GM12878 (cell line): Measurements from ENCODE around the gene PRKCE. TPM values are rescaled to one million over a fixed set of nuclear protein-coding genes. Genes with fewer than 3 reads are reported as not detected.

ENCODE experiments used
- ATF7 ChIP-seq: fragments of 450-650 bp; IDR thresholded peaks from 2 replicates; pipeline ENCODE4 v1.6.1; 2016; ENCODE audit warnings: low read depth, mild to moderate bottlenecking
- BHLHE40 ChIP-seq, 2 experiments: fragments of 450-650 bp in 1 of 2; IDR thresholded peaks; 2 replicates each; pipeline ENCODE4 v1.6.1; 2011 to 2017; ENCODE audit warnings: low read depth in 2 of 2, borderline replicate concordance in 1 of 2, improper control_type of control experiment in 1 of 2, low read length in 1 of 2, mild to moderate bottlenecking in 1 of 2
- BMI1 ChIP-seq: fragments of 450-650 bp; IDR thresholded peaks from 2 replicates; pipeline ENCODE4 v1.6.1; 2016; ENCODE audit warnings: mild to moderate bottlenecking, moderate library complexity, borderline replicate concordance
- BRCA1 ChIP-seq: IDR thresholded peaks from 2 replicates; pipeline ENCODE4 v1.6.1; 2011; ENCODE audit warnings: low read depth, low read length, improper control_type of control experiment
- CHD2 ChIP-seq: IDR thresholded peaks from 2 replicates; pipeline ENCODE4 v1.6.1; 2011; ENCODE audit warnings: low read depth, low read length, improper control_type of control experiment, borderline replicate concordance
- CREB1 ChIP-seq: IDR thresholded peaks from 2 replicates; pipeline ENCODE4 v1.6.1; 2012; ENCODE audit warnings: low read depth, mild to moderate bottlenecking, inconsistent platforms
- CREM ChIP-seq: IDR thresholded peaks from 2 replicates; pipeline ENCODE4 v1.6.1; 2014; ENCODE audit warnings: antibody characterized with exemption, low read depth
- DPF2 ChIP-seq: fragments of 450-650 bp; IDR thresholded peaks from 2 replicates; pipeline ENCODE4 v1.6.1; 2017; ENCODE audit warnings: mild to moderate bottlenecking
- EGR1 ChIP-seq, 2 experiments: IDR thresholded peaks; 1 replicate in 1 of 2; 2 replicates in 1 of 2; pipeline ENCODE4 v1.6.1; 2011 to 2012; ENCODE audit warnings: low read depth in 2 of 2, low read length in 2 of 2, borderline replicate concordance in 1 of 2, mild to moderate bottlenecking in 1 of 2, moderate library complexity in 1 of 2
- EZH2 ChIP-seq: IDR thresholded peaks from 2 replicates; pipeline ENCODE4 v1.6.1; 2012; ENCODE audit warnings: low read depth, mild to moderate bottlenecking, control low read depth, inconsistent platforms, low read length, borderline replicate concordance; ENCODE audit not compliant: control insufficient read depth
- GABPA ChIP-seq: IDR thresholded peaks from 2 replicates; pipeline ENCODE4 v1.6.1; 2014; ENCODE audit warnings: antibody characterized with exemption, low read depth, mild to moderate bottlenecking, inconsistent platforms
- HDAC2 ChIP-seq: fragments of 200-600 bp; sonication (generic); IDR thresholded peaks from 2 replicates; pipeline ENCODE4 v1.6.1; 2017
- IKZF1 ChIP-seq: fragments of 450-650 bp; conservative IDR thresholded peaks from 2 replicates; pipeline ENCODE4 v1.6.1; 2017; ENCODE audit warnings: antibody characterized with exemption, mild to moderate bottlenecking
- KDM1A ChIP-seq: fragments of 200-600 bp; sonication (generic); IDR thresholded peaks from 2 replicates; pipeline ENCODE4 v1.6.1; 2016; ENCODE audit warnings: borderline replicate concordance
- MEF2B ChIP-seq: fragments of 450-650 bp; IDR thresholded peaks from 2 replicates; pipeline ENCODE4 v1.6.1; 2018; ENCODE audit warnings: mild to moderate bottlenecking, moderate library complexity; ENCODE audit not compliant: partially characterized antibody, poor library complexity, severe bottlenecking
- NFIC ChIP-seq: IDR thresholded peaks from 2 replicates; pipeline ENCODE4 v1.6.1; 2012; ENCODE audit warnings: low read depth, mild to moderate bottlenecking, inconsistent platforms, low read length, moderate library complexity
- NFXL1 ChIP-seq: fragments of 450-650 bp; IDR thresholded peaks from 2 replicates; pipeline ENCODE4 v1.6.1; 2017; ENCODE audit warnings: antibody characterized with exemption, mild to moderate bottlenecking, borderline replicate concordance
- NFYB ChIP-seq: IDR thresholded peaks from 2 replicates; pipeline ENCODE4 v1.6.1; 2011; ENCODE audit warnings: low read depth, mild to moderate bottlenecking, low read length, improper control_type of control experiment, moderate library complexity; ENCODE audit not compliant: insufficient read depth
- NR2F1 ChIP-seq: fragments of 450-650 bp; conservative IDR thresholded peaks from 2 replicates; pipeline ENCODE4 v1.6.1; 2017; ENCODE audit warnings: mild to moderate bottlenecking
- ZBED1 ChIP-seq: IDR thresholded peaks from 2 replicates; pipeline ENCODE4 v1.6.1; 2016; ENCODE audit warnings: borderline replicate concordance
- polyA plus RNA-seq, 11 experiments: library from polyadenylated mRNA; depleted of rRNA in 4 of 11; unstranded in 6 of 11; stranded (reverse) in 5 of 11; fragments of >200 nt; fragmentation: Nextera tagmentation in 4 of 11; fragmentation: Illumina TruSeq in 1 of 11; extraction: Ambion mirVana in 4 of 11; extraction: Trizol in 1 of 11; gene quantifications; 1 replicate in 1 of 11; 2 replicates in 10 of 11; pipeline versions ENCODE4 v1.2.1 to v1.2.3, GENCODE V29; 2011 to 2016; ENCODE audit warnings: inconsistent platforms in 2 of 11, missing spikeins in 2 of 11, low read depth in 1 of 11
- total RNA-seq, 4 experiments: library from RNA; depleted of rRNA in 3 of 4; stranded (reverse); fragments of >200 nt in 3 of 4; fragmentation: Illumina TruSeq in 1 of 4; extraction: Trizol in 1 of 4; gene quantifications; 2 replicates each; pipeline versions ENCODE4 v1.2.1 to v1.2.3, GENCODE V29; 2013 to 2021
- TF ChIP-seq, protein P1 (sequence below): fragments of 450-650 bp; IDR thresholded peaks from 2 replicates; pipeline ENCODE4 v1.6.1; 2017; ENCODE audit warnings: mild to moderate bottlenecking
- TF ChIP-seq, protein P2 (sequence below): fragments of 450-650 bp; IDR thresholded peaks from 2 replicates; pipeline ENCODE4 v1.6.1; 2016; ENCODE audit warnings: mild to moderate bottlenecking
- TF ChIP-seq, protein P3 (sequence below): fragments of 450-650 bp; IDR thresholded peaks from 2 replicates; pipeline ENCODE4 v1.6.1; 2017; ENCODE audit warnings: antibody characterized with exemption, mild to moderate bottlenecking, moderate library complexity
- TF ChIP-seq, protein P4 (sequence below): fragments of 450-650 bp; IDR thresholded peaks from 2 replicates; pipeline ENCODE4 v1.6.1; 2017; ENCODE audit warnings: mild to moderate bottlenecking, low read depth, inconsistent platforms; ENCODE audit not compliant: poor library complexity, severe bottlenecking

Gene PRKCE
- total and polyA plus RNA-seq, 10 of the 15 experiments (the other 5 are each of a cell fraction or from before 2014, with no cell fraction given), result 2.6 to 28.2 (median 11.3) TPM

DNA sequence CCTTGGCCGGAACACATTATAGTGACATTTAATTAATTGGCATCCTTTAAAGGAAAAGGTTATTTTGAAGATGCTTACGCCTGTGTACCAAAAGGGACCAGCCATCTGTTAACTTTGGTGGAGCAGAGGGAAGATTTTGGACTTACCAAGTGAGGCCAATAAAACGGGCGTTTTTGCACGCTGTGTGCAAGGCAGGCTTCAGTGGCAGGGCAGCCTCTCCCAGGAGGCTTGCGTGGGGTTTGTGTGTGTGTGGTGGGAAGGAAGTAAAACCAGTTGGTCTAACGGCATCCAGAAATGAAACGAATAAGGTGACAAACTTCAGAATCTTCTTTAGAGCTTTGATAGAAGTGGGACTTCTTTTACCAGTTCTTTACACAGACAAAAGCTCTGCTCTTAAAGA is 191.7 kb downstream of the PRKCE start (continued):
- TF ChIP-seq BMI1 (peak; percentile 70), EGR1 (IDR thresholded peaks at IDR 0.05; ENCODE audit: borderline replicate concordance in 1 of 2, low read depth in 2 of 2, low read length in 2 of 2) (peak in 1 of 2 experiments; percentile 39; a peak in 1 of 3 replicates), IKZF1 (peak; percentile 92), CREB1 (no peak), NFIC (peak; percentile 59), EZH2 (no peak), CHD2 (peak; percentile 81; the same call in 1 of the 2 replicates), ZBED1 (0 out of 2 replicates have a peak, but pooled peaks have one; percentile 55), NFXL1 (no peak), ATF7 (peak; percentile 56), GABPA (no peak), NR2F1 (peak; percentile 61), NFYB (no peak), MEF2B (peak; percentile 95), KDM1A (no peak), BHLHE40 (IDR thresholded peaks at IDR 0.05; ENCODE audit: borderline replicate concordance in 1 of 2, low read depth in 2 of 2, low read length in 1 of 2) (peak; percentile 63 to 67; a peak in 3 of 4 replicates), DPF2 (peak; percentile 84), HDAC2 (no peak), CREM (peak; percentile 27; the same call in 1 of the 2 replicates), BRCA1 (no peak)
- TF ChIP-seq, protein P1, sequence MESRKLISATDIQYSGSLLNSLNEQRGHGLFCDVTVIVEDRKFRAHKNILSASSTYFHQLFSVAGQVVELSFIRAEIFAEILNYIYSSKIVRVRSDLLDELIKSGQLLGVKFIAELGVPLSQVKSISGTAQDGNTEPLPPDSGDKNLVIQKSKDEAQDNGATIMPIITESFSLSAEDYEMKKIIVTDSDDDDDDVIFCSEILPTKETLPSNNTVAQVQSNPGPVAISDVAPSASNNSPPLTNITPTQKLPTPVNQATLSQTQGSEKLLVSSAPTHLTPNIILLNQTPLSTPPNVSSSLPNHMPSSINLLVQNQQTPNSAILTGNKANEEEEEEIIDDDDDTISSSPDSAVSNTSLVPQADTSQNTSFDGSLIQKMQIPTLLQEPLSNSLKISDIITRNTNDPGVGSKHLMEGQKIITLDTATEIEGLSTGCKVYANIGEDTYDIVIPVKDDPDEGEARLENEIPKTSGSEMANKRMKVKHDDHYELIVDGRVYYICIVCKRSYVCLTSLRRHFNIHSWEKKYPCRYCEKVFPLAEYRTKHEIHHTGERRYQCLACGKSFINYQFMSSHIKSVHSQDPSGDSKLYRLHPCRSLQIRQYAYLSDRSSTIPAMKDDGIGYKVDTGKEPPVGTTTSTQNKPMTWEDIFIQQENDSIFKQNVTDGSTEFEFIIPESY, result no peak
- TF ChIP-seq, protein P2, sequence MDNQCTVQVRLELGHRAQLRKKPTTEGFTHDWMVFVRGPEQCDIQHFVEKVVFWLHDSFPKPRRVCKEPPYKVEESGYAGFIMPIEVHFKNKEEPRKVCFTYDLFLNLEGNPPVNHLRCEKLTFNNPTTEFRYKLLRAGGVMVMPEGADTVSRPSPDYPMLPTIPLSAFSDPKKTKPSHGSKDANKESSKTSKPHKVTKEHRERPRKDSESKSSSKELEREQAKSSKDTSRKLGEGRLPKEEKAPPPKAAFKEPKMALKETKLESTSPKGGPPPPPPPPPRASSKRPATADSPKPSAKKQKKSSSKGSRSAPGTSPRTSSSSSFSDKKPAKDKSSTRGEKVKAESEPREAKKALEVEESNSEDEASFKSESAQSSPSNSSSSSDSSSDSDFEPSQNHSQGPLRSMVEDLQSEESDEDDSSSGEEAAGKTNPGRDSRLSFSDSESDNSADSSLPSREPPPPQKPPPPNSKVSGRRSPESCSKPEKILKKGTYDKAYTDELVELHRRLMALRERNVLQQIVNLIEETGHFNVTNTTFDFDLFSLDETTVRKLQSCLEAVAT, result peak; percentile 62
- TF ChIP-seq, protein P3, sequence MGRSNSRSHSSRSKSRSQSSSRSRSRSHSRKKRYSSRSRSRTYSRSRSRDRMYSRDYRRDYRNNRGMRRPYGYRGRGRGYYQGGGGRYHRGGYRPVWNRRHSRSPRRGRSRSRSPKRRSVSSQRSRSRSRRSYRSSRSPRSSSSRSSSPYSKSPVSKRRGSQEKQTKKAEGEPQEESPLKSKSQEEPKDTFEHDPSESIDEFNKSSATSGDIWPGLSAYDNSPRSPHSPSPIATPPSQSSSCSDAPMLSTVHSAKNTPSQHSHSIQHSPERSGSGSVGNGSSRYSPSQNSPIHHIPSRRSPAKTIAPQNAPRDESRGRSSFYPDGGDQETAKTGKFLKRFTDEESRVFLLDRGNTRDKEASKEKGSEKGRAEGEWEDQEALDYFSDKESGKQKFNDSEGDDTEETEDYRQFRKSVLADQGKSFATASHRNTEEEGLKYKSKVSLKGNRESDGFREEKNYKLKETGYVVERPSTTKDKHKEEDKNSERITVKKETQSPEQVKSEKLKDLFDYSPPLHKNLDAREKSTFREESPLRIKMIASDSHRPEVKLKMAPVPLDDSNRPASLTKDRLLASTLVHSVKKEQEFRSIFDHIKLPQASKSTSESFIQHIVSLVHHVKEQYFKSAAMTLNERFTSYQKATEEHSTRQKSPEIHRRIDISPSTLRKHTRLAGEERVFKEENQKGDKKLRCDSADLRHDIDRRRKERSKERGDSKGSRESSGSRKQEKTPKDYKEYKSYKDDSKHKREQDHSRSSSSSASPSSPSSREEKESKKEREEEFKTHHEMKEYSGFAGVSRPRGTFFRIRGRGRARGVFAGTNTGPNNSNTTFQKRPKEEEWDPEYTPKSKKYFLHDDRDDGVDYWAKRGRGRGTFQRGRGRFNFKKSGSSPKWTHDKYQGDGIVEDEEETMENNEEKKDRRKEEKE, result no peak
- TF ChIP-seq, protein P4, sequence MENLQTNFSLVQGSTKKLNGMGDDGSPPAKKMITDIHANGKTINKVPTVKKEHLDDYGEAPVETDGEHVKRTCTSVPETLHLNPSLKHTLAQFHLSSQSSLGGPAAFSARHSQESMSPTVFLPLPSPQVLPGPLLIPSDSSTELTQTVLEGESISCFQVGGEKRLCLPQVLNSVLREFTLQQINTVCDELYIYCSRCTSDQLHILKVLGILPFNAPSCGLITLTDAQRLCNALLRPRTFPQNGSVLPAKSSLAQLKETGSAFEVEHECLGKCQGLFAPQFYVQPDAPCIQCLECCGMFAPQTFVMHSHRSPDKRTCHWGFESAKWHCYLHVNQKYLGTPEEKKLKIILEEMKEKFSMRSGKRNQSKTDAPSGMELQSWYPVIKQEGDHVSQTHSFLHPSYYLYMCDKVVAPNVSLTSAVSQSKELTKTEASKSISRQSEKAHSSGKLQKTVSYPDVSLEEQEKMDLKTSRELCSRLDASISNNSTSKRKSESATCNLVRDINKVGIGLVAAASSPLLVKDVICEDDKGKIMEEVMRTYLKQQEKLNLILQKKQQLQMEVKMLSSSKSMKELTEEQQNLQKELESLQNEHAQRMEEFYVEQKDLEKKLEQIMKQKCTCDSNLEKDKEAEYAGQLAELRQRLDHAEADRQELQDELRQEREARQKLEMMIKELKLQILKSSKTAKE, result peak; percentile 75
